ENCODE data around the gene UBTF. TPM values are rescaled to one million over a fixed set of nuclear protein-coding genes. Genes with fewer than 3 reads are reported as not detected.

Gene UBTF
- total and polyA plus RNA-seq, 9 of the 15 experiments (the other 6 are each of a cell fraction or from before 2014, with no cell fraction given) = 1.2 to 113 (median 83.6) TPM

DNA sequence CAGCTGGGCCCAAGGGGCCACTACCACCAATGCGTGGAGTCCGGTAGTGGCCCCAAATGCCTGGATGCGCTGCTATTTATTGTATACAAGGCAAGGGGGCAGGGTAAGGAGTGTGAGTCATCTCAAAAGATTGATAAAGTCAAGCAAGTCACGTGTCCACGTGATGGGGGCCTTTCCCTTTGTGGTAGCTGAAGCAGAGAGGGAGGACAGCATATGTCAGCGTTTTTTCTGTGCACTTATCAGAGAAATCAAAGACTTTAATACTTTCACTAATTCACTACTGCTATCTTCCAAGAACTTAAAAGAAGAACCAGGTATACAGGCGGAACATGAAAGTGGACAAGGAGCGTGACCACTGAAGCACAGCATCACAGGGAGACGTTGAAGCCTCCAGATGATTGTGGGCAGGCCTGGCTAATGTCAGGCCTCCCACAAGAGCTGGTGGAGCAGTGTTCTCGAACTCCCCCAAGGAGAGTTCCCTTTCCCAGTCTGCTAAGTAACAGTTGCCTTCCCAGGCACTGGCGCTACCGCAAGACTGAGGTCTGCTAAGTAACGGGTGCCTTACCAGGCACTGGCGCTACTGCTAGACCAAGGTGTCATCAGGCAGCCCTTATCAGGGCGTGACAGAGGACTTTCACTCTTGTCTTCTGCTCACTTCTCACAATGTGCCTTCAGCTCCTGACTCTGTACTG, 59.8 kb downstream of the UBTF start (continued):
- TF ChIP-seq, protein P1, sequence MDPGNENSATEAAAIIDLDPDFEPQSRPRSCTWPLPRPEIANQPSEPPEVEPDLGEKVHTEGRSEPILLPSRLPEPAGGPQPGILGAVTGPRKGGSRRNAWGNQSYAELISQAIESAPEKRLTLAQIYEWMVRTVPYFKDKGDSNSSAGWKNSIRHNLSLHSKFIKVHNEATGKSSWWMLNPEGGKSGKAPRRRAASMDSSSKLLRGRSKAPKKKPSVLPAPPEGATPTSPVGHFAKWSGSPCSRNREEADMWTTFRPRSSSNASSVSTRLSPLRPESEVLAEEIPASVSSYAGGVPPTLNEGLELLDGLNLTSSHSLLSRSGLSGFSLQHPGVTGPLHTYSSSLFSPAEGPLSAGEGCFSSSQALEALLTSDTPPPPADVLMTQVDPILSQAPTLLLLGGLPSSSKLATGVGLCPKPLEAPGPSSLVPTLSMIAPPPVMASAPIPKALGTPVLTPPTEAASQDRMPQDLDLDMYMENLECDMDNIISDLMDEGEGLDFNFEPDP (CRISPR knock-in tag; IDR thresholded peaks at IDR 0.05) = no peak
- TF ChIP-seq RBFOX2 (IDR thresholded peaks at IDR 0.05; ENCODE audit: low read depth, low read length) (0 out of 2 replicates have a peak, but pooled peaks have one; percentile 31), ZNF3 (CRISPR knock-in tag; IDR thresholded peaks at IDR 0.05) (no peak), ILF3 (IDR thresholded peaks at IDR 0.05; ENCODE audit: borderline replicate concordance) (no peak), HMG20A (CRISPR knock-in tag; conservative IDR thresholded peaks at IDR 0.05) (no peak), ARNT (IDR thresholded peaks at IDR 0.05) (0 out of 4 replicates have a peak, but pooled peaks of 1 of the 2 experiments have one; percentile 58), BRF1 (IDR thresholded peaks at IDR 0.05; ENCODE audit: borderline replicate concordance, extremely low read depth, insufficient read length) (no peak), MAFK (IDR thresholded peaks at IDR 0.05; ENCODE audit: low read length) (peak; percentile 87), BACH1 (tag; IDR thresholded peaks at IDR 0.05) (no peak), ZKSCAN3 (CRISPR knock-in tag; IDR thresholded peaks at IDR 0.05) (no peak), NEUROD1 (IDR thresholded peaks at IDR 0.05; ENCODE audit: borderline replicate concordance, low read depth, low read length, partially characterized antibody) (peak; percentile 15), KLF16 (IDR thresholded peaks at IDR 0.05) (no peak), ARHGAP35 (IDR thresholded peaks at IDR 0.05; ENCODE audit: partially characterized antibody) (no peak), CBFB (CRISPR knock-in tag; IDR thresholded peaks at IDR 0.05) (no peak), ZFPM2 (CRISPR knock-in tag; IDR thresholded peaks at IDR 0.05) (no peak), SREBF2 (CRISPR knock-in tag; IDR thresholded peaks at IDR 0.05) (no peak), GATA2 (CRISPR knock-in tag; IDR thresholded peaks at IDR 0.05) (no peak; the same call in 1 of the 2 replicates), ATF7 (IDR thresholded peaks at IDR 0.05) (peak; percentile 86), CSDE1 (IDR thresholded peaks at IDR 0.05) (no peak)
- TF ChIP-seq, protein P2, sequence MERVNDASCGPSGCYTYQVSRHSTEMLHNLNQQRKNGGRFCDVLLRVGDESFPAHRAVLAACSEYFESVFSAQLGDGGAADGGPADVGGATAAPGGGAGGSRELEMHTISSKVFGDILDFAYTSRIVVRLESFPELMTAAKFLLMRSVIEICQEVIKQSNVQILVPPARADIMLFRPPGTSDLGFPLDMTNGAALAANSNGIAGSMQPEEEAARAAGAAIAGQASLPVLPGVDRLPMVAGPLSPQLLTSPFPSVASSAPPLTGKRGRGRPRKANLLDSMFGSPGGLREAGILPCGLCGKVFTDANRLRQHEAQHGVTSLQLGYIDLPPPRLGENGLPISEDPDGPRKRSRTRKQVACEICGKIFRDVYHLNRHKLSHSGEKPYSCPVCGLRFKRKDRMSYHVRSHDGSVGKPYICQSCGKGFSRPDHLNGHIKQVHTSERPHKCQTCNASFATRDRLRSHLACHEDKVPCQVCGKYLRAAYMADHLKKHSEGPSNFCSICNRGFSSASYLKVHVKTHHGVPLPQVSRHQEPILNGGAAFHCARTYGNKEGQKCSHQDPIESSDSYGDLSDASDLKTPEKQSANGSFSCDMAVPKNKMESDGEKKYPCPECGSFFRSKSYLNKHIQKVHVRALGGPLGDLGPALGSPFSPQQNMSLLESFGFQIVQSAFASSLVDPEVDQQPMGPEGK (CRISPR knock-in tag; IDR thresholded peaks at IDR 0.05; ENCODE audit: borderline replicate concordance) = no peak
- TF ChIP-seq, protein P3, sequence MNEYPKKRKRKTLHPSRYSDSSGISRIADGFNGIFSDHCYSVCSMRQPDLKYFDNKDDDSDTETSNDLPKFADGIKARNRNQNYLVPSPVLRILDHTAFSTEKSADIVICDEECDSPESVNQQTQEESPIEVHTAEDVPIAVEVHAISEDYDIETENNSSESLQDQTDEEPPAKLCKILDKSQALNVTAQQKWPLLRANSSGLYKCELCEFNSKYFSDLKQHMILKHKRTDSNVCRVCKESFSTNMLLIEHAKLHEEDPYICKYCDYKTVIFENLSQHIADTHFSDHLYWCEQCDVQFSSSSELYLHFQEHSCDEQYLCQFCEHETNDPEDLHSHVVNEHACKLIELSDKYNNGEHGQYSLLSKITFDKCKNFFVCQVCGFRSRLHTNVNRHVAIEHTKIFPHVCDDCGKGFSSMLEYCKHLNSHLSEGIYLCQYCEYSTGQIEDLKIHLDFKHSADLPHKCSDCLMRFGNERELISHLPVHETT (CRISPR knock-in tag; conservative IDR thresholded peaks at IDR 0.05 in 1 of 2, IDR thresholded peaks at IDR 0.05 in 1 of 2) = no peak; a peak in 1 of 4 replicates
- TF ChIP-seq, protein P4, sequence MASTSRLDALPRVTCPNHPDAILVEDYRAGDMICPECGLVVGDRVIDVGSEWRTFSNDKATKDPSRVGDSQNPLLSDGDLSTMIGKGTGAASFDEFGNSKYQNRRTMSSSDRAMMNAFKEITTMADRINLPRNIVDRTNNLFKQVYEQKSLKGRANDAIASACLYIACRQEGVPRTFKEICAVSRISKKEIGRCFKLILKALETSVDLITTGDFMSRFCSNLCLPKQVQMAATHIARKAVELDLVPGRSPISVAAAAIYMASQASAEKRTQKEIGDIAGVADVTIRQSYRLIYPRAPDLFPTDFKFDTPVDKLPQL (IDR thresholded peaks at IDR 0.05; ENCODE audit: extremely low read depth, insufficient read length) = no peak

Data from K562 (cell line).